ENCODE data around the gene PSME1.

Gene PSME1

DNA sequence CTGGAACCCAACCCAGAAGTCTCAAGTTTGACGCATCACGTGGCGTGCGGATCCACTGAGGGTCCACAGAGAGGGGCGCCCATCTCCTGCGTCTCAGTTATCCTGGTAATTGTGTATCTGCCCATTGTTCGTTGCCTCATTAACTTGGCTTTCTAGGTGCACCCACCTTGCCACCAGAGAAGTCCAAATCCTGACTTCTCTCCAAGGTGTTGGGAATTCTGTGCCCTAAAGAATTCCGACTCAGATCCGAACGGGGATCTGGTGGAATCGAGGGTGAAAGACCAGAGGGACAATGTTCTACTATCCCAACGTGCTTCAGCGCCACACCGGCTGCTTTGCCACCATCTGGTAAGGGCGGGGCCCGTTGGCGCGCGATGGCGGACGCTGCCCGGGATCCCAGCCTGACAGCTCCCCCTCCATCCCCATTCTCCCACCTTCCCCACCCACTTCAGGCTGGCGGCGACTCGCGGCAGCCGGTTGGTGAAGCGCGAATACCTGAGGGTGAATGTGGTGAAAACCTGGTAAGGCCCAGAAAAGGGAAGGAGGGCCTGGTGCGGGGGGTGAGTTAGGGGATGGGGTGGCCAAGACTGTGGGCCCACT, 36.4 kb downstream of the PSME1 start:
- DNase-seq (ENCODE audit: low read depth): no peak

DNA sequence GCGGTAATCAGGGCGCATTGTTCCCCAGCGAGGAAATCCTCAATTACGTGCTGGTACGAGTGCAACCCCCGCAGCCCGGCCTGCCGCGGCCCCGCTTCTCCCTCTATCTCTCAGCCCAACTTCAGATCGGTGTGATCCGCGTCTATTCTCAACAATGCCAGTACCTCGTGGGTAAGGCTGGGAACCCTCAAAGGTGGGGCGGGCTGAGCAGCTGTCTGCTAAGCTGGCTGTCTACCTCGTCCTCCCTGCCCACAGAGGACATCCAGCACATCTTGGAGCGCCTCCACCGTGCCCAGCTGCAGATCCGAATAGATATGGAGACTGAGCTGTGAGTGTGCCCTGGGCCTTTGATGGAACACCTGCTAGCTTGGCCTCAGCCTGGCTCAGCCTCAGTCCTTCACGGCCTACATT, 36.9 kb downstream of the PSME1 start:
- DNase-seq (ENCODE audit: low read depth): no peak

DNA sequence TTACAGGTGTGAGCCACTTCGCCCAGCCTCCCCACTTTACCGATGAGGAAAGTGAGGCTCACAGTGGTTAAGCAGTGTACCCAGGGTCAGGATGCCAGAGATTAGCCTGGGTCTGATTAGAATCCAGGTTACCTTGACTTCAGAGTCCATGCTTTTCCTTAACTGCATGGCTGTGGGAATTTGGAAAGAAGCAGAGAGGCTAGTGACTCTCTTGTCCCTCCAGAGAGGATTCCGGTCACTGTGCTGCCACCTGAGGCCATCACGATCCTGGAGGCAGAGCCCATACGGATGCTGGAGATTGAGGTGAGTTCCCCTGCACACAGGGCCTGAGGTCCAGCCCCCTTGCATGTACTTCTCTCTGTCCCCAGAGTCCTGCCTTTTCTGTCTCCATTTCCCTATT, 40.6 kb downstream of the PSME1 start:
- DNase-seq (ENCODE audit: low read depth): no peak

DNA sequence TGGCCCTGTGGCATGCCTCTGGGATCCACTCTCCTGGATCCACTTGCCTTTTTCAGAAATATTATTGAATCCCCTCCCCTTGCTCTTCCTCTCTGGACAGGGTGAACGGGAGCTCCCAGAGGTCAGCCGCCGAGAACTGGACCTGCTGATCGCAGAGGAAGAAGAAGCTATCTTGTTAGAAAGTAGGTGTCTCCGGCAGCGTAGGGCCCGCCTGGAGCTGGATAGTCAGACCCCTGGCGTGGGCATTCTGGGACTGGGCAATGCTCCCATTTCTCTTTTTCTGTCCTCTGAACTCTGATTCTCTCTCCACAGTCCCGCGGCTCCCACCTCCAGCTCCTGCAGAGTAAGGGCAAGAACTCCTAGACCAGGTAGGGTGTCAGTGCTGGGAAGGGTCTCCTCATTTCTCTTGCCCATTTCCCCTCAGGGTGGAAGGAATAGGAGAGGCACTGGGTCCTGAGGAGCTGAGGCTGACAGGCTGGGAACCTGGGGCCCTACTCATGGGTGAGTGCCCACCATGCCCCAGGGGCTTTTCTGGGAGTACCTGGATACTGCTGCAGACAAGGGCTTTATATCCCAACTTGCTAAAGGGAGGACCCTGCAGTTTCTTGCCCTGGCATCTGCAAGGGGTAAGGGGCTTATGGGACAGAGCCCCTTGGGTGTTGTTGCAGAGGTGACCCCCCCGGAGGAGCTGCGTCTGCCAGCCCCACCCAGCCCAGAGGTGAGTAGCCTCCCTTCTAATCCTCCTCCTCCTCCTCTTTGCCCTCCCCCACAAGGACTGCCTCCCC, 41.2 kb downstream of the PSME1 start:
- DNase-seq (ENCODE audit: low read depth): no peak

DNA sequence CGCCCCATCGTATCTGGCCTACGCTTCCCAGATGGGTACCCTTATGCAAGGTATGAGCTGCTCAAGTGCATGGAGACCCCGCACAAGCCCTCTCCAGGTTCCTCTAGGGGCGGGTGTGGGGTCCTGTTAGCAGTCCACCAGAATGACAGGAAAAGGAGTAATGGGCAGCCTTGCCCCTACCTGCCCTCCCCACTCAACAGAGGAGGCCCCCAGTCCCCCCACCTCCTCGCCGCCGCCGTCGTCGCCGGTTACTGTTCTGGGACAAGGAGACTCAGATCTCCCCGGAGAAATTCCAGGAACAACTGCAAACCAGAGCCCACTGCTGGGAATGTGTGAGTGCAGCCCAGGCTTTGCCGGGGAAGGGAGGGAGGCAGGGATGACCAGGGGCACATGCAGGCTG, 41.9 kb downstream of the PSME1 start:
- DNase-seq (ENCODE audit: low read depth): no peak

DNA sequence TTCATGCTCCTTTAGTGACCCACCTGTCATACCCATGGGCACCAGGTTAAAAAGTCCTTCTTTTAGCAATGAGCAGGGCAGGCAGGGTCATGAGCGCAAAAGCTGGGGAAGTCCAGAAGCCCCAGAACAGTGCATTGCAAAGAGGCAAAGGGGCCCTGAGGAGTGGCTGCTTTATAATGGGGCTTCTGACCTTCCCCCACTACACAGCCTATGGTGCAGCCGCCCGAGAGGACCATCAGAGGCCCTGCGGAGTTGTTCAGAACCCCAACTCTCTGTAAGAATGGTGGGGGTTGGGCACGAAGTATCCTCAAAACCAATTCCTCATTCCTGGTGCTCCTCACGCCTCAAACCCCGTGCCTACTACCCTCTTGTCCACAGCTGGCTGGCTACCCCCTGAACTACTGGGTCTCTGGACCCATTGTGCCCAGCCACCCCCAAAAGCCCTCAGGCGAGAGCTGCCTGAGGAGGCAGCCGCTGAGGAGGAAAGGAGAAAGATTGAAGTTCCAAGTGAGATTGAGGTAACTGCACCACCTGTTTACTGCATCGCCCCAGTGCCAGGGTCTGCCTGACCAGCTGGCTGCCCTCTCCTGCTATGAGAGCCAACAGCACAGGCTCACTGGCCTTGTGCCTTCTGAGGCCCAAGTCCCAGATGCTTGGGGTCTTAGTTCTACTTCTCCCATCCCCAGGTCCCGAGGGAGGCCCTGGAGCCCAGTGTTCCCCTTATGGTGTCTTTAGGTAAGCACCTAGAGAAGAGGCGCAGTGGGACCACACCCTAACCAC, 42.6 kb downstream of the PSME1 start:
- no peak for DNase-seq (ENCODE audit: low read depth)

DNA sequence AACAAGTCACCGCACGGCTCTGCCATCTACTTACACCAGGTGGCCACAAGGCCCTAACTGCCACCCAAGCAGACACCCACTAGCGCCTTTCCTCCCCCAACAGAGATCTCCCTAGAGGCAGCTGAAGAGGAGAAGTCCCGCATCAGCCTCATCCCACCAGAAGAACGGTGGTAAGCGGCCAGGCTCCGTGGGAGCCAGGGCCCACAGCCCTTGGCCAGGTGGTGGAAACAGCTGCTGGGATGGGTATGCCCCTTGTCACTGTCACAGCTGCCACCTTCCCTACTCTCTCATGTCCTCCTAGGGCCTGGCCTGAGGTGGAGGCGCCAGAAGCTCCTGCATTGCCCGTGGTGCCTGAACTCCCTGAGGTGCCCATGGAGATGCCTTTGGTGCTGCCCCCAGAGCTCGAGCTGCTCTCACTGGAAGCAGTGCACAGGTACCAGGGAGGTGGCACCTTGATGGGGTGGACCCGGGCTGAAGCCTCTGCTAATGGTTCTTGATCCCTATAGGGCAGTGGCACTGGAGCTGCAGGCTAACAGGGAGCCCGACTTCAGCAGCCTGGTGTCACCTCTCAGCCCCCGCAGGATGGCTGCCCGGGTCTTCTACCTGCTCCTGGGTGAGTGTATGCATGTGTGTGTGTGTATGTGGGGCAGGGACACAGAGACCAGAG, 43.4 kb downstream of the PSME1 start:
- no peak for DNase-seq (ENCODE audit: low read depth)

DNA sequence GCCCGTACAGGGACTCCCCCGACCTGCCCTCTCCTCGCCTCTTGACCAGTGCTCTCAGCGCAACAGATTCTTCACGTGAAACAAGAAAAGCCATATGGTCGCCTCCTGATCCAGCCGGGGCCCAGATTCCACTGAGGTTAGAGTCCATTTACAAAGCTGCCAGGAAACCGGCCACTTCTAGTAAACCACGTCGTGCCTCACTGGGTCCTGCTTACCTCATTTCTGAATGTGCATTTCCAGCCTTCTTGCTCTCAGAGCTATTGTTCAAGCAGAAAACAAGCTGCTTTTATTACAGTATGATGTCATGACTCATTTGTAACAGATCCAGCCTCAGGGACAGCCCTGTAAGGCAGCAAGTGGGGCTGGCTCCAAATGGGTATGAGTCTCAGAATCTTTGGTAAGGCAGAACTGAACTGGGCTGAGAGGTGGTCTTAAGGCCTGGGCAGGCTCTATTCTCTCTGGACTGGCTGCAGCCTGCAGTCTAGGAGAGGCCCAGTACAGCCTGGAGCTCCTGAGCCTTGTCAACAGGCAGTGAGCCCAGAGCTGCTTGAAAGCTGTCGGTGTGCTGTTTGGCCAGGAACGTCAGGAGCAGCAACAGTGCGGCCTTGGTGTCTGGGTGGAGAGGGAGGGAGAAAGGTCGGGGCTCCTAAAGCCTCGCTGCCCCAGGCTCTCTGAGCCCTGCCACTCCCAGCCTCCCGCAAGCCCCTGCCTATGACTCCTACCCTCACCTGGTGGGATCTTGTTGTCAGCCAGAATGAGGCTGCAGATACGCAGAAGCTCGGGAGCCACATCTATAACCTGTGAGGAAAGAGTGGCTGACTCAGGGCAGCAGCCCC, 44.2 kb downstream of the PSME1 start:
- DNase-seq (ENCODE audit: low read depth): peak; percentile 82

DNA sequence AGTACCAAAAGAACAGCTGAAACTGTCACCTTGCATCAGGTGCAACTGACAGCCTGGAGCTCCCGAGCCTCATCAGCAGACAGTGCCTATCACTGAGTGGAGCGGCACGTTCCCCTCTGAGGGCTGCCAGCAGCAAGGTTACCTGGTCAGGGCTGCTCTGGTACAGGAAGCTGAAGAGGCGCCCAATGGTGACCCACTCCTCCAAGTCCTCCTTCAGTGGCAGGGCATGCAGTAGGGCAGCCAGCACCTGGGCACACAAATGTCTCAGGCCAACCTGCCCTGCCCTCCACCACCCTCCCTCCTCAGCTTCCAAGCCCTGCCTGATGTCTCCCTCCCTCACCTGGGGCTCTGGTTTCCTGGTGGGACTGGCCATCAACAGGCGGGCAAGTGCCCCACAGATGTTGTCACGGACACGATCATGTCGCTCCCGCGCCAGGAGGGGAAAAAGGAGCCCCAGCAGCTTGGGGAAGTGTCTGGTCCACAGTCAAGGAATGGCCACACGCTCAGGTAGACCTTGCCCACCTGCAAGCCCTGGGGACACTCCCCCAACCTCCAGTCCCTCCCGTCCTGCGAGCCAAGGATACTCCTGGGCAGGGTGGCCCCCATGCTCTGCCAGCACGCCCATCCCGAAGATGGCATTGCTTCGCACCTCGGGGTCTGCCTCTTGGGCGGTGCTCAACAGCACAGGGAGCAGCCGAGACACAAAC, 45.5 kb downstream of the PSME1 start:
- DNase-seq (ENCODE audit: low read depth): no peak

DNA sequence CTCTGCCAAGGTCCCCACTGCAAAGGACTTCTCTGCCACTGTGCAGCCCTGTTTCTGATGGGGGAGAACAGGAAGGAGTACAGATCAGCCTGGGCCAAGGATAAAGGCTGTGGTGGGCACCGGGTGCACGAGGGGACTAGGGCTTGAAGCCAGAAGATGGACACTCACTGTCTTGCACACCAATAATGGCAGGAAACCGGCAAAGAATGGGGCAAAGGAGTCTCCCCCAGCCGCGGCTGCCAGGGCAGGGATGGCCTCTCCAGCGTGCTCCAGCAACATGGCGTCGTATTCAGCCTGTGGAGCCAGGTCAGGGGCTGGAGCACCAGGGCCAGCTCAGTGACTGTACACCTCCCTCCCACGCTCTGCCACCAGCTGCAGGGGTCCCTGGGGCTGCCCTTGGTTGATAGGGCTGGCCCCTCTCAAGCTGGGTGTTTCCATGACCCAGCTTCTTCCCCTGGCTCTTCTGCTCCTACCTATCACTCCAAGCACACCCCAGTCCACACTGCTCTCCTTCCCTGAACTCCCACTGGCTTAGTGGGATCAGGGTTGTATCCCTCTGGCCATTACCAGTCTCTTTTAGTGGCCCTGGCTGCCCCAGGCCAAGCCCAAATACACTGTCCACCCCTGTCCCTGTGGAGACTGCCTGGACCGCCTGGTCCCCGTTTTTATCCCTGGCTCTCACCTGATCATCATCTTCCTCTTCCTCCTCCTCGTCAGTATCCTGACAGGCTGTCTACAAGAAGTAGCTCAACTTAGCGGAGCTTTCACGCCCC, 46.3 kb downstream of the PSME1 start:
- DNase-seq (ENCODE audit: low read depth): no peak

DNA sequence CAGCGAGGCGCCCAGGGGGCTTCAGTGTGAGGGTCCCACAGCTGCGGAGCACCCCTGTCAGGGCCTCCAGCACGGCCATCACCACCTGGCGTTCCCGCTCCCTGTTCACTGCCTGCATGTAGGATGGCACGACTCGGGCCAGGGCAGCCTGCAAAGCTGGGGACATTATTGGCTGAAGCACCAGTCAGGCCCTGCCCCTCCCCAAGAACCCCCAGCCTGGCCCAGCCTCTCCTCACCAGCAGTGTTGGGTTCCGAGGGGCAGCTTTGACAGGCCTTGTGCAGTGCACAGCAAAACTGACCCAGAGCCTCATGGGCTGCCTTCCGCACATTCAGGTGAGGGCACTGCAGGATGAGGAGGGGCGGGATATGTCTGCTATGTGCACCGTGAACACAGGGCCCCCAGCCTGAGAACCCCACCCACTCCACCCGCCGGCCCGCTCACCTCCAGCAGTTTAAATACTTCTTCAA, 47.1 kb downstream of the PSME1 start:
- no peak for DNase-seq (ENCODE audit: low read depth)

DNA sequence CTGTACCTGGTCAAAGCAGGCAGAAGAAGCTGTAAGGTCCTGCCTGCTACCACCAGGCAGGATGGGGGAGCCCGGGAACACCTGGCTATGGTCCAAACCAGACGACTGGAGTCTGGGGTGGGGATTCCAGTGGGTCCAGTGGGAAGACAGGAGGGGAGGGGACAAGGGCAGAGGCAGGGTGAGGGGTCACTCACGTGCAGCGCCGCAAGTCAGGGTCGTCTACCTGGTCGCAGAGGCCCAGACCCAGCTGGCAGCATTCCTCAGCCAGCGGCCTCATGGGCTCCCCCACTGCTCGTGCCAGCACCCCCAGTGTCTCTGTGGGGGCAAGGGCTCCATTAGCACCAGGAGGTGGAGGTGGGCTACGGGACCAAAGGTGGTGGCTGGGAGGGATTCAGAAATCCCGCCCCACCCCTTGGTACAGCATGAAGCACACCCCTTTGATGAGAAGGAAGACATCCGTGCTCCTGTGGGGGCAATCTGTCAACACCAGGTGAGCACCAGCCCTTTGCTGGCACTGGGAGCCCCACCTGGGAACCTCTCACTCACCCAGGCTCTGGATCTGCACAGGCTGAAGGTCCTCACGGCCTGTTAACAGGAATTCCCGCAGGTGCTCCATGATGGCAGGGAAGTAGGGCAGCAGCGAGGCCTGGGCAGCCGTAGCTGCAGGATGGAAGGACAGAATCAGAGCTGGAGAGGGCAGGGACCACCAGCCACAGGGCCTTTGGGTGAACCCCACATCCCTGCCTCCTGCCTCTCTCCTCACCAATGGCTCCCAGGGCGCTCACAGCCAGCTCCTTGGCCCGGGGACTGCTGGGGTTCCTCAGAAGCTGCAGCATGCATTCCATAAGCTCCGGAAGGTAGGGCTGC, 48.3 kb downstream of the PSME1 start:
- no peak for DNase-seq (ENCODE audit: low read depth)

DNA sequence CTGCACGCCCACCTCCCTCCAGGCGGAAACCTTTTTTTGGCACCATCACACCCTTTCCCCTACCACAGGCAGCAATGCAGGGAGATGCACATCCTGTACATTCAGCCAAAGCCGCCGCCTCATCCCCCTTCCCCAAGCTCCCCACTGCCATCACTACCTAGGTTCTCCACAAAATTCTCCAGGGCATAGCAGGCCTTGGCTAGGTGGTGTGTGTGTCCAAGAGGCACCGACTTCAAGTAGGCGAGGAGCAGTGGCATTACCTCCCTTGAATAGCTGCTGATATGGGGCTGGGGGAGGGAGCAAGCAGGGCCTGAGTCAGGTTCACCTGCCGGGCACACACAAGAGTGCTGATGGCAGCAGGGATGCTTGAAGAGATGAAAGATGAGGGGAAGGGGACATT, 49.0 kb downstream of the PSME1 start:
- DNase-seq (ENCODE audit: low read depth): no peak

DNA sequence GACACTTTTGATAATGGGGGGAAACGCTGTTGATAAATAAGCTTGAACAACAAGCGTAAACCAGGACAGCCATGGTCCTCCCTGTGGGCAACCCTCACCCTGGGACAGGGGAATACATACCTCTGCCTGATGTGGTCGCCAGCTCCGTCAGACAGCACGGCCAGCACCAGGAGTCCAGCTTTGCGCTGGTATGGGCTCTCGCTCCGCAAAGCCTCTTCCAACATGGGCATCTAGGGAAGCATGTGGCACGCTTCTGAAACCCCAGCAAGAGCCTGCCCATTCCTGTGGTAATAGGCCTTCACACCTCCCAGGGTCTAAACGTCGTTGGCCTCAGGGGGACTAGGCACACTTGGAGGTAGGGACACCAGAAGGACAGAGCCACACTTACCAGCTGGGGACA, 49.7 kb downstream of the PSME1 start:
- no peak for DNase-seq (ENCODE audit: low read depth)

DNA sequence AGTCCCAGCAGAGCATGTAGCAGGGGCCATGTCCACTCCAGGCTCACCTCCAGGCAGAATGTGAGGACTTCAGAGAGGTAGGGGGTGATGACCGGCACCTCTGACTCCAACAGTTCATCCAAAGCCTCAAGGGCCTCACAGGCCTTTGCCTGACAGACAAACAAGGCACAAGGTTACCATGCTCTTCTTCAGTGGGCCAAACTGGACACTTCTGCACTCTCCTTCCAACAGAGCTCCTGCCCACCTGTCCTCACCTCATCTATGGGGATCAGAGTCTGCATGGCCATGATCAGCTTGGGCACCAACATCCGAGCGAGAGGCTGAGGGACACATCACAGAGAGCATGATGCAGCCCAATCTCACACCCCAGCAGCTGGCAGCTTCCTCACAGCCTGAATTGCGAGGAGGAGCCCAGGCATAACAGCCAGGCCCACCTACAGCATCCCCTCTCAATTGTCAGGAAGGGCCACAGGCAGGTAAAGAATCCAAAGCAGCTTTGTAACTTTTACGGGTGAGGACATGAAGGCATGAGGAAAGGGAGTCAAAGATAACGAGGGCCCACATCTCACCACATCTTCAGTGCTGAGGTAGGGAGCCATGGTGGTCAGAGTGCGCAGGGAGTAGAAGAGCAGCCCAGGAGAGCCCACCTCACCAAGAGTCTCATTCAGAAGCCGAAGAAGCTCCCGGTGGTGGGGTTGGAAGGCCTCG, 51.0 kb downstream of the PSME1 start:
- DNase-seq (ENCODE audit: low read depth): no peak

DNA sequence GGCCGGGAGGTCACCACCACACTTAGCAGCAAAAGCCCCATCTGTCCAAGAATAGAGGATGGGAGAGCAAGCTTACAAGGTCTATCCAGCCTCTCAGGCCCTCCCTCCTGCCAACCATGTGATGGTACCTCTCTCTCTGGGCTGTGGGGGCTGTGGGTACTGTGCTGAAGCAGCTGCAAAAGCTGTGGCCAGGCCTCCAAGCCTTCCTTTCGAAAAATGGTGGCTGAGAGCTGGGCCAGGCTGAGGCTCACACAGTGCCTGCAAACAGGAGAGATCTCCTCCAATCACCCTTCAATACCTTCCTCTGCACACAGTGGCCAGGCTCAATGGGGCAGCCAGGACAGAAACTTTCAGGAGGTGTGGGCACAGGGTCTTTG, 51.5 kb downstream of the PSME1 start:
- no peak for DNase-seq (ENCODE audit: low read depth)

All from amniotic epithelial cell (primary cell).